T-helper 2 cell (primary cell): Measurements from ENCODE around the gene BACH2.
"Not testable (repeated sequence)": the region's sequence is repeated elsewhere in the genome, so short reads cannot be mapped to it uniquely, and the experiment has no call there.

ENCODE experiments used
- DNase-seq, 5 experiments: peaks; one replicate each; pipeline versions ENCODE4 v3.0.0 to v3.0.0-alpha.2; 2012 to 2022

BACH2 gene

GRCh38 chr6:90062051-90062450 is 234.6 kb downstream of the BACH2 start:
- no peak for DNase-seq

GRCh38 chr6:90059178-90059577 is 237.5 kb downstream of the BACH2 start:
- DNase-seq: not testable (repeated sequence)

GRCh38 chr6:90055924-90056323 is 240.7 kb downstream of the BACH2 start:
- DNase-seq: not testable (repeated sequence)

- not testable (repeated sequence) for DNase-seq
These were observed 242.4 kb downstream of the BACH2 start for GRCh38 chr6:90054193-90054592.

DNA sequence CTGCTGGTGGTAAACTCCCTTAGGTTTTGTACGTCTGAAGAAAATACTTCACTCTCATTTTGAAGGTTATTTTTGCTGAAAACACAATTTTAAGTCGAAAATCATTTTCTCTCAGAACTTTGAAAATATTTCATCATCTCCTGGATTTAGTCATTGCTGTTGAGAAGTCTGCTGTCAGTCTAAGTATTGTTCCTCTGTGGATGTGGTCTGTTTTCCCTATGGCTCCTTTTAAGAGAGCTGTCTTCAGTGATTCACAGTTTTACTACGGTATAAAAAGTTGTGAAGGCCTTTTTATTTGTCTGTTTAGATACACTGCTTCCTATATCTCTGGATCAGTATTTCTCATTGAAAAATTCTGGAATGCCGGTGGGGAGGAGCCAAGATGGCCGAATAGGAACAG is 243.0 kb downstream of the BACH2 start:
- no peak for DNase-seq

- DNase-seq: peak in 1 of 5 experiments; percentile 18
These were observed 247.3 kb downstream of the BACH2 start for GRCh38 chr6:90049295-90049694.

DNA sequence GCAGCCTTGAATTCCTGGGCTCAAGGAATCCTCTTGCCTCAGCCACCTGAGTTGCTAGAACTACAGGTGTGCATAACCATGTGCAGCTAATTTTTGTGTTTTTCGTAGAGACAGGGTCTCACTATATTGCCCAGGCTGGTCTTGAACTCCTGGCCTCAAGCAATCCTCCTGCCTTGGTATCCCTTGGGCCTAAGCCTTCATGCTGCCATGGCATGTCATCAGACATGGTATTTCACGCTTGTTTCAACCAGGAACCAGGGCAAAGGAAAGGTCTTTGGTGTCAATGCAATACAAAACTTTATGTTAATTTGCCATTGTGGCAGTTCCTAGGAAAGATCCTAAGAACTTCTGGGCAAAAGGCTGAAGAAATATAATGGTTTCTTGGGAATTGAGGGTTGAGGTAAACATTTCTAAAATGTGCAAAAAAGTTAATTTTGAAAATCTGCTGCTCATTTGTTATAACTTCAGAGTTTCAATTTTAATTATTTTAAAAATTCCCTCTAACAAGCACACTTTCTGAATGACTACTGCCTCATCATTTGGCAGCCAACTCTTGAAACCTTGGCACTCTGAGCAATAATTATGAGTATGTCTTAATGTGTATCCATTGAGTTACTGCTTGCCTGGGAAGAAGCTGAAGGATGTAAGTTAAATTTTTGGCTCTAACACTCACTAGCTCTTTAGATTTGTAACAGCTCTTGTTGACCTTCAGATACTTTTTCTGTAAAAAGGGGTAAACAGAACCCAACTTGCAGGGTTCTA is 248.3 kb downstream of the BACH2 start:
- peak in 1 of 5 experiments; percentile 39 for DNase-seq

- DNase-seq: no peak
These were observed 251.1 kb downstream of the BACH2 start for GRCh38 chr6:90045535-90045934.

- DNase-seq: peak in 1 of 5 experiments; percentile 48
These were observed 251.7 kb downstream of the BACH2 start for GRCh38 chr6:90044833-90045381.

DNA sequence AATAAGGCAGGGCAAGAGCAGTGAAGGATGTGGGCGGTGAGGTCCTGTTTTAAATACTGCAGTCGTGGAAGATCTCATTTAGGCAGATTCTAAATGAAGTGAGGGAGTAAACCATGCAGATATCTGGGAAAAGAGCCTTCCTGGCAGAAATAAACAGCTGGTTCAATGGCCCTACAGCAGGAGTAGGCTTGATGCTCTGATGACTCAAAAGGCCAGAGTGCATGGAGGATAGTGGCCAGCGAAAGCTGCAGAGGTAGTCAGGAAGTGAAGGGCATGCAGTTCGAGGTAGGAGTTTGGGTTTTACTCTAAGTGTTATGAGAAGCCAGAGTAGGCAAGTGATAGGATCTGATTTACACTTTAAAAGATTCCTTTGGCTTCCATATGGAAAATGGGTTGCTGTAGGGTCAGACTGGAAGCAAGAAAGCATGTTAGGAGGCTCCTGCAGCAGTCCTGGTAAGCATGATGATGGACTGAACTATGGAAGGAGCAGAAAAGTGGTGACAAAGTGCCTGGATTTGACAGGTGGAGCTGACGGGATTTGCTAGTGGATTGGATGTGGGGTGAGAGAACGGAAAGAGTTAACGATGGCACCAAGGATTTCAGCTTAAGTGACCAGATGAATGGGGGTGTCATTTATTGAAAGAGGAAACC is 252.3 kb downstream of the BACH2 start:
- DNase-seq: peak in 1 of 5 experiments; percentile 32

DNA sequence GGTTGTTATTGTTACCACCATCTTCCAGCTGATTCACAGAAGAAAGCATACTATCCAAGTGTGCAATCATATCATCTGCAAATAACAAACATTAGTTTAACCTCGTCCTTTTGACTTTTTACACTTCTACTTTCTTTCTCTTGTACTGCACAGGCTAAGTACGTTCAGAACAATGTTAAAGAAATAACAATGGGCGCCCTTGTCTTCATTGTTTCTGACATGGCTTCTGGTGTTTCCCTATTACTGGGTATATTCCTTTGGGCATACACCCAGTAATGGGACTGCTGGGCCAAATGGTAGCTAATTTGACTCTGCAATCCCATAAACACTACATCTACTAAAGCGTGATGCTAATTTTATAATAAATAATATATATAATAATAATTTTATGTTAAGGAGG is 255.7 kb downstream of the BACH2 start:
- no peak for DNase-seq

- DNase-seq: no peak
These were observed 256.7 kb downstream of the BACH2 start for GRCh38 chr6:90039911-90040310.

- no peak for DNase-seq
These were observed 257.5 kb downstream of the BACH2 start for GRCh38 chr6:90038961-90039653.

- DNase-seq: no peak
These were observed 259.7 kb downstream of the BACH2 start for GRCh38 chr6:90036963-90037362.

GRCh38 chr6:90035047-90035723 is 261.5 kb downstream of the BACH2 start:
- no peak for DNase-seq

GRCh38 chr6:90033746-90034271 is 262.8 kb downstream of the BACH2 start:
- no peak for DNase-seq

GRCh38 chr6:90032489-90033212 is 264.0 kb downstream of the BACH2 start:
- DNase-seq: not testable (repeated sequence)

GRCh38 chr6:90028995-90029635 is 267.5 kb downstream of the BACH2 start:
- DNase-seq: peak in 1 of 5 experiments; percentile 29

DNA sequence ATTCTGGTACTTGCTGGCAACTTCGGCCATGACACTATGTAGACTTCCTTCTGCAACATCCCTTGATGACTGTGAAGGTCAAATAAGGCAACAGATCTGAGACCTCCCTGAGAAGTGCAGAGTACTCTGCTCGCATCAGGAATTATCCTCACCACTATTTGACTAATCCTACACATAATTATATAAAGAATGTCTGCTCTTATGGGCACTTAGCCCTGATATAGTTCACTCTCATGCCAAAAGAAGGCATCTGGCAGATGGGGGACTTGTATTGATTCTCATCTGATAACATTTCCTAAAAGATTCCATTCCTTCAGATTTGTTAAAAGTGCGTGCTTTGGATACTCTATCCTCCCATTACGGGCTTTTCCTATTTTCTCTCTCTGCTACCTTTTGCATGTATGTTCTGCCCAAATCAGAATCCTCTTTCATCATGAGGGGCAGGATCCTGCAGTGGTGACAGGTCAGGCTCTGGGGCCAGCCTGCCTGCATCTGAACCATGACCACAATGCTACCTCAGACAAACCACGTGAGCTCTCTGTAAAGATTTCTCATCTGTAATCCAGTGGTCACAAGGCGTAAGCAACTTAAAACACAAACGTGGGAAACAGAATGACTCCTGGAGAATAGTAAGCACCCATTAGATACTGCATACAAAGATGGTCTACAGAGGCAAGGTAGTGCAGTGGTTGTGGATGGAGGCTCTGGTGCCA is 268.4 kb downstream of the BACH2 start:
- peak in 1 of 5 experiments; percentile 43 for DNase-seq

- DNase-seq: no peak
These were observed 270.4 kb downstream of the BACH2 start for GRCh38 chr6:90026216-90026615.
